ENCODE results near the gene SLC44A4.
"Not testable (repeated sequence)": the region's sequence is repeated elsewhere in the genome, so short reads cannot be mapped to it uniquely, and the experiment has no call there.

The SLC44A4 gene

GRCh38 chr6:31878222-31878621, 575 bp downstream of the SLC44A4 start:
- no peak for DNase-seq

GRCh38 chr6:31877651-31878161, 1.1 kb downstream of the SLC44A4 start:
- DNase-seq: no peak

- DNase-seq: no peak
Observed at GRCh38 chr6:31877125-31877650, 1.6 kb downstream of the SLC44A4 start.

DNA sequence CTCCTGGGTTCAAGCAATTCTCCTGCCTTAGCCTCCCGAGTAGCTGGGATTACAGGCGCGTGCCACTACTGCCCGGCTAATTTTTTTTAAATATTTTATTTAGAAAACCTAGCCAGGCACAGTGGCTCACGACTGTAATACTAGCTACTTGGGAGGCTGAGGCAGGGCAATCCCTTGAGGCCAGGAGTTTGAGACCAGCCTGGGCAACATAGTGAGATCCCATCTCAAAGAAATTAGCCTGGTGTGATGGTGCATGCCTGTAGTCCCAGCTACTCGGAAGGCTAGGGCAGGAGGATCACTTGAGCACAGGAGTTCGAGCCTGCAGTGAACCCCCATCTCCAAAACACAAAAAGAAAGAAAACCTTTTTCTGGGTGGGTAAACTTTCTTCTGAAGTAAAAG, 2.4 kb downstream of the SLC44A4 start:
- no peak for DNase-seq

DNA sequence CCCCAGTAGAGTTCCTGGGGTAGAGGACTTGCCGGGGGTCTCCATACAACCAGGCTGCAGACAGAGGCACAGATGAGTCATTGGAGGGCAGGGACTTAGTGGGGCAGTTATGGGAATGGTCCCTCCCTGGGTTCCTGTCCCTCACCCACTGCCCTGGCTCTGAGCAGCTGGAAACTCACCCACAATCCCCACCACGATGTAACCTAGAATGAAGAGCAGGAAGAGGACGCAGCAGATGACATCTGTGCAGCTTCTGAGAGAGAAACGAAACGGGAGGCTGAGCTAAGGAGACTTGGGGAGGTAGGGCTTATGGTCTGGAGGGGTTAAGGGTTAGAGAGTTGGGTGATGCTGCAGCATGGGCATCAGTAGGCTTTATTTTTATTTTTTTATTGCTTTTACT, 2.9 kb downstream of the SLC44A4 start:
- DNase-seq: no peak

DNA sequence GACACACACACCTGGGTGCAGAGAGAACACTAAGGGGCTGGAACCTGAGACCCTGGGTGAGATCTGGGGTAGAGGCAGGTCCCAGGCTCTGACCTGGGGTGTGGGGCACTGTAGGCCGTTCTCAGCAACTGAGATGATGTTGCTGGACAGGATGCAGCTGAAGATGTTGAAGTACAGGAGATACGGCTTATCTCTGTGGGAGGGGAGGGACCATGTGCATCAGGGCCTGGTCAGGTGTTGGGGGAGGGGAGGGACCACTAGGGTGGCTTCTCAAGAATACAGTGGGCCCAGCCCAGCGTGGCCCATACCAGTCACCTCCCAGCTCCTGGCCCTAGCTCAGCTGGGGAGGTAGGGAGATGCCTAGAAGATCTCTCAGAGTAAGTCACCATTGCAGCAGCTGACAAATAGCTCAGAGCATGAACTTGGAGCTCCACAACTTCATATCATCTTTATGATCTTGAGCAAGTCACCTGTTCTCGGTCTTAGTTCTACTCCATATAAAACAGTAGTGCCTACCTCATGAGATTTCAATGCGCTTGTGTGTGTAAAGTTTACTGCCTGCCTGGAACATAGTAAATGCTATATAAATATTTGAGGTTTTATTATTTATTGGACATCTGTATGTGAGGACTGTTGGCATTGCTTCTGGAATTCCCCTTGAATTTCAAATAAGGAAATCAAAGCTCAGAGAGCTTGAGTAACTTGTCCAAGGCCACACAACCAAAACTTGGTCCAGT, 3.8 kb downstream of the SLC44A4 start:
- no peak for DNase-seq

GRCh38 chr6:31874084-31874670, 4.6 kb downstream of the SLC44A4 start:
- DNase-seq: no peak

DNA sequence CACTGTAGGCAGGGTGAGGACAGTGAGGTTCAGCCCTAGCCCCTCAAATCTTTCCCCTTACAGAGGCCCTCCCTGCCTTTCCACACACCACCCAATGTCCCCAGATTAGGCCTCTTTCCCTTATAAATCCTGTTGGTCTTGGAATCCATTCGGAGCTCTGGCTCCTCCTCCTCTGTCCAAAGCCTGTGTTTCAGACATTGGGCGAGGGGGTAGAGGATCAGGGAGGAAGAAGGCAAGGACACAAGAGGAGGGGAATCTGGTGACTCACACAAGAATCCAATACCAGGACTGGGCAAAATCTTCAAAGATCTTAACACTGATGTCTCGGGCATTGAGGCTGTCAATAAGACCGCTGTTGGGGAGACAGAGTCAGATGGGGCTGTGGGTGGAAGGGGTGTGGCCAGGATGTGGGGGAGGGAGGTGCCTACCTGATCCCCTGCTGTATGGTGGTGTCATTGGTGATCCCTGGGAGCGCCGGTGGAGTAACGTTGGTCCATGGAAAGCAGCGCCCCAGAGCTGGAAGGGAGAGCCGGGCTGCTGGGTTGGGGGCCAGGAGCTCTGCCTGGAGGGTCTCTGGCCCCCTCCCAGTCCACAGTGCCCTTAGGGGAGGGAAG, 7.6 kb downstream of the SLC44A4 start:
- DNase-seq: no peak

DNA sequence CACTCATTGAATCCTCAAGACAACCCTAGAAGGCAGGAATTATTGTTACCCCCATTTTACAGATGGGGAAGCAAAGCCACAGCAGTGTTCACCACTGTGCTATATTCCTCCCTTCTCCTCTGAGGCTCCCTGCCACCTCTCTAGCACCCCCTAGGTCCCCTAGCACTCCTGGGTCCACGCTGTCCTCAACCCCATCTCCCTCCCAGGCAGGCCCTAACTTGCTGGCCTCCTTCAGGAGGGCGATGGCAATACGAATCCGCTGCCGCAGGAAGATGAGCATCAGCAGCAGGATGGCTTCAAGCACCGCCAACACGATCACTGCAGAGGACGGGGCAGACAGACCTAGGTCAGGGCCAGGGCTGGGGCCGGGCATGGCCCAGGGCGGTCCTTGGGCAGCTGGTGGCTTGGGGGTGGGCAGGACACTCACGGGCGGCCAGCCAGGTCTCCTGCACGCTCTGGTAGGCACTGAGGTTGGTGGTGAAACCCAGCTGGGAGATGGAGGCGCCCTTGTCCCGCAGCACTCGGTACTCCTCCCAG, 8.3 kb downstream of the SLC44A4 start:
- DNase-seq: no peak

DNA sequence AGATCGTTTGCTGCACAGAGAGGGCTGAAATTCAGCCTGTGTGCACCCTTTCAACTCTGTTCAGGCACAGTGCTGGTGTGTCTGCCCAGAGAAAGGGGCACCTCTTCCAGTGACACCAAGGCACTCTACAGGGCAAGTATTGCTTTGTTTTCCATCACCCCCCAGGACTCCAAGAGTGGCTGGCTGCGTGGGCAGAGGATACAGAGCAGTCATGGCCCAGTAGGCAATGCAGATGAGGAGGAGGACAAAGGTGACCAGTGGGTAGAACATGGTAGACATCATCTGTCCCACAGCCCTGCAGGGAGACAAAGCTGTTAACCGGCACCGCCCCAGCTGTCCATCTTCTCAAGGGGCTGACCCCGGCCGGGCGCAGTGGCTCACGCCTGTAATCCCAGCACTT, 9.5 kb downstream of the SLC44A4 start:
- no peak for DNase-seq

- not testable (repeated sequence) for DNase-seq
Observed at GRCh38 chr6:31868658-31868971, 10.2 kb downstream of the SLC44A4 start.

DNA sequence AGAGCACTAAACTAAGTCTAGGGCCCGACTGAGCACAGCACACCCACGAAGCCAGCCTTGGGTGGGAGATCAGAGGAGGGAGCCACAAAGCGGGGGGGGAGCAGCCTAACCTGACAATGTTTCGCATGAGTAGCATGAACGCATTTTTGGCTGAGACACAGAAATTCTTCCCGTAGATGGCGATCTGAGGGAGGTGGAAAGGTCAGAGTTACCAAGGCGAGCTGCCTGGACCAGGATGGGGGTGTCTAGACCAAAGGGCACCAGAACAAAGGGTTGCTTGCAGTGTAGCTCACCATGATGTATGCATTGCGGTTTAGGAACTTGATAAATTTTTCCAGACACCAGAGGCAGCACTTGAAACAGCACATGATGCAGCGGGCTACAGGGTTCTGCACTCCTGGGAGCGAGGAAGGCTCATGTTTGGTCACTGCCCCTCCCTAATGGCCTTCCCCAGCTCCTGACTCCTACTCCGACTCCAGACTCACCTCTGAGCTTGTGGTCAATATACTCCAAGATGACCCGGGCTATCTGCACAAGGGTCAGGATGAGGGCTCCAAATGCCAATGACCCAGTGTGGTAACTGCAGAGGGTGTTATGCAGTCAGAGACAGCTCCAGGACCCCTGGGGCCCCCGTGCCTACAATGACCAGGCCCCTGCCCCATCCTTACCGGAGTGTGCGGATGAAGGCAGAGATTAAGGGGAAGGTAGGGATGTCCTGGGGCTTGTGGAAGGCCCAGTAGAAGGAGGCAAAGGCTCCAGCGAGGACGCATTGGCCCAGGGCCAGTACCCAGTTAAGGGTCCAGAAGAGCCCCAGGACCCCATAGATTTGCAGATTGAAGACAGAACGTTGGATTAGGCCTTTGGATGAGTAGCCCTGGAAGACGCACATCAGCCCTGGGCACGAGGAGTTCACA, 13.3 kb downstream of the SLC44A4 start:
- no peak for DNase-seq

DNA sequence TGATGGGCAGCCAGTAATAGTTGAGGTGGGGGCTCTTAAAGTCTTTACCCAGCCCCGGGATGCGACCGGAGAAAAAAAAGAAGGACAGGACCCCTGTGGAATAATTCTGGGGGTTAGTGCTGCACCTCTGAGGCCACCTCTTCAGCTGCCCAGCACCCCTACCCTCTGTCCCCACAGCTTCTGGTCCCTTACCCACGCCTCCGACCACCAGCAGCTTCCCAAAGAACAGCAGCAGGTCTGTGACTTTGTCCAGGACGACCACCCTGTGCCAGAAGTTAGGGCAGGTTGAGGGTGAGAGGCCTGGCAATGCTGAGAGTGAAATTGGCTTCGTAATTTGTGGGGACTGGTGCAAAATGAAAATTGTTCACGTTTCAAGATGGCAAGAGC, 14.0 kb downstream of the SLC44A4 start:
- DNase-seq: no peak

DNA sequence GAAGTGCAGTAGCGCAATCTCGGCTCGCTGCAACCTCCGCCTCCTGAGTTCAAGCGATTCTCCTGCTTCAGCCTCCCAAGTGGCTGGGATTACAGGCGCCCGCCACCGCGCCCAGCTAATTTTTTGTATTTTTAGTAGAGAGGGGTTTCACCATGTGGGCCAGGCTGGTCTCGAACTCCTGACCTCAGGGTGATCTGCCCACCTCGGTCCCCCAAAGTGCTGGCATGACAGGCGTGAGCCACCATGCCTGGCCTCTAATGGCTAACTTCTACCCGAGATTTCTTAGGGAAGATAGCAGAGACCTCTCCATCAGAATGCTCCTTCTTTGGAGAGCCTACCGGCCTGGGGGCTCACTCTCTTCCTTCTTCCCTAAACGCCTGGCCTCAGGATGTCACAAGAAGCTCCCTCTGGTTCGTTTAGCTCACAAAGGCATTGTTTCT, 14.7 kb downstream of the SLC44A4 start:
- peak; percentile 39 for DNase-seq

DNA sequence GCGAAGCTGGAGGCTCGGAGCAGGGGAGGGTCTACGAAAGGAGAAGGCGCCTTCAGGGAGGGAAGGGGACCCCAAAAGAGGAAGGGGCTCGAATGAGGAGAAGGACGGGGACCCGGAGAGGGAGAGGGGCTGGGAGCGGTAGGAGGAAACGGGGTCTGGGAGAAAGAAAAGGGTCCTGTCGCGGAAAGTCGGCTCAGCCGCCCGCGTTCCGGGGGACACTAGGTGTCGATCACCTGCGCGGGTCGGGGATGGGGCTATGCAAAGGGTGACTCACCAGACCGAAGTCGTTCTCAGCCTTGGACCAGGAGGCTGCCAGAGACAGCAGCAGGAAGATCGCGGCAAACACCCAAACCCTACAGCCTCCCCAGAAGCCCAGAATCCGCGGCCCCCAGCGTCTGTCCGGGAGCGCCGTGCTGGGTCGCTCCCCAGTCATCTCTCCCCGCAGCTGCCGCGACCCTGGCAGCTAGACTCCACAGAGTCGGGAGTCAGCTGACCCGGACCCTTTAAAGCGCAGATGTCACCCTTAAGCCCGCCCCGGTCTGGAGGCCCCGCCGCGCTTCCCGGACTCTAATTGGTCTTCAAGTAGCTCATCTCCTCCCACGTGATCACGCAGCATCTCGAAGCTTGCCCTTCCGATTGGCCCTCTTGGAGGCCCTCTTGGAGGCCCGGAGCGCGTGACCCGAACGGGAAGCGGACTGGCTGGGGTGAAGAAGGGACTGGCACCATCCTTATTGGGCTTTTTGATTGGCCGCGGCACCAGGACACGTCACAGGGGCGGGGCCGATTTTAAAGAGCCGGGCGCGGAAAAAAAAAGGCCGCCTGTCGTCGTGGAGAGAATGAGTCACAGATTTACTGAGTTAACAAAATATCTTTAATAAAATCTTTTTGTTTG, 16.2 kb downstream of the SLC44A4 start, which contains the start of gene NEU1:
TSS of gene NEU1 (minus strand) at position 478 of the 892 bp plus-strand sequence. CDS start at position 433, 45 bp downstream.
- DNase-seq: peak; percentile 98

DNA sequence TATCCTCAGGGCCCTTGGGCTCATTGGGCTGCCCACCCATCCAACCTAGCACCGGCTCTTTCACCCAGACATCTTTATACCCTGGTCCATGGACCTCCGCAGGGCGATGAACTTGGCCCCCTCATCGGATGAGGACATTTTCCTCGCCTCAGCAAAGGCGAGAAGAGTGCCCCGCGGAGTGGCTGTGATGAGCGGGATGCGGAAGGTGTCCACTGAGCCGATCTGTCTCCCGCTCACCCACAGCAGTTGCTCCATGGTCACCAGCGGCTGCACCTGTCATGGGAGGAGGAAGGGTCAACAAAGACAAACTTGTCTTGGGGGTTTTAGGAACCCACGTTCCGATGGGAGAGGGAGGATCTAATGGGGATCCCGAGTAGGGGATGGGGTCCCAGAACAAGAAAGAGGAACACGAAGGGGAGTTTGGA, 16.9 kb downstream of the SLC44A4 start:
- no peak for DNase-seq

DNA sequence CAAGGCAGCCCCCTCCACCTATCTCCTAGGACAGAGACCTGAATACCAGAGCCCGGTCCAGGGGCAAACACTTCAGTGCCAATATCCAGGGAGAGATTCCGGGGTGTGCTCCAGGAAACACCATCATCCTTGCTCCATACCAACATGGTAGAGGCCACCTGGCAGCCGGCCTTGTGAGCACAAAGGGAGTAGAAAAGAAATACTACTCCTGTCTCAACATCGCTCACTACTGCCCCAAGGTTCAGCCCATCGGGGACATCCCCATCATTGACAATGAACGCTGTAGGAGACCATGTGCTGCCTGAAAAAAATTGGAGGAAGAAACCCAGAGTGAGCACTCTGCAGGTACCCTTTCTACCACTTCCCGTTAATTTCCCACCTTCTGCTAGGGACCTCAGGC, 17.6 kb downstream of the SLC44A4 start:
- no peak for DNase-seq

DNA sequence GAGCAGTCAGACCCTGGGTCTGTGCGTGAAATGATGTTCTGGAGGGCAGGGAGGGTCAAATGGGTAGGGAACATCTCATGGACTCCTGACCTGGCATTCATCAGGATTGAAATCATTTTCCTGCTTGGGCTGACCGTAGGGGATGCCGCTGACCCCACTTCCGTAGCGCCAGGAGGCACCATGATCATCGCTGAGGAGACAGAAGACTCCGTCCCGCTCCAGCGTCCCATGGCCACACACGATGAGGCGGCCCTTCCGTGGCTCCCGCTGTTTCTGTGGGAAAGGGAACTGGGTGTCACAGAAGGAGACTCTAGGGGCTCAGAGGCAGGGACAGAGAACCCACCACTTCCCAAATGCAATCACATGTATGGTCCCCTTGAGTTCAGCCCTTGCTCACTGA, 18.4 kb downstream of the SLC44A4 start:
- no peak for DNase-seq

GRCh38 chr6:31859923-31860322, 18.9 kb downstream of the SLC44A4 start:
- DNase-seq: no peak

- DNase-seq: no peak
Observed at GRCh38 chr6:31858707-31859106, 20.1 kb downstream of the SLC44A4 start.

GRCh38 chr6:31857774-31858173, 21.0 kb downstream of the SLC44A4 start:
- DNase-seq: not testable (repeated sequence)

Measured in stimulated activated CD8-positive, alpha-beta memory T cell treated with anti-CD3 and anti-CD28 coated beads, Interleukin-4, amount 100 ng/mL, for 48 hours (primary cell).